GM18951 (cell line): Measurements from ENCODE around the gene RILPL2.
"Not testable (repeated sequence)": the region's sequence is repeated elsewhere in the genome, so short reads cannot be mapped to it uniquely, and the experiment has no call there.

Source experiments
- POLR2A ChIP-seq: IDR thresholded peaks from 4 replicates; pipeline ENCODE4 v1.6.1; 2011; ENCODE audit warnings: mild to moderate bottlenecking; ENCODE audit not compliant: insufficient read length, insufficient read depth; ENCODE audit errors: extremely low read depth
- in situ Hi-C: fragments of 300-500 bp; cut with MboI; formaldehyde crosslinking; loops from one replicate; pipeline ENCODE4 v1.12.0; 2022; ENCODE audit warnings: low sequenced_read_pairs, mixed read lengths, inconsistent platforms; ENCODE audit not compliant: unreplicated experiment

RILPL2 gene

GRCh38 chr12:123469978-123470377, 33.5 kb upstream of the RILPL2 start:
- in situ Hi-C loops = no loop called here
- TF ChIP-seq POLR2A = no peak

- no peak for TF ChIP-seq POLR2A
- in situ Hi-C loops = no loop called here
These were observed 32.3 kb upstream of the RILPL2 start for GRCh38 chr12:123468786-123469185.

GRCh38 chr12:123465084-123465483, 28.6 kb upstream of the RILPL2 start:
- in situ Hi-C loops = no loop called here
- TF ChIP-seq POLR2A = no peak

GRCh38 chr12:123463174-123463573, 26.7 kb upstream of the RILPL2 start:
- in situ Hi-C loops = not testable (repeated sequence)

GRCh38 chr12:123457980-123458779, 21.7 kb upstream of the RILPL2 start, which contains the start of gene SNRNP35:
Gene SNRNP35, plus strand, starts transcription at chr12:123458139. Its CDS starts 7,402 bp downstream, at chr12:123465541.
- TF ChIP-seq POLR2A = peak; percentile 72
- in situ Hi-C loops = no loop called here

- in situ Hi-C loops = no loop called here
- TF ChIP-seq POLR2A = no peak
These were observed 16.7 kb upstream of the RILPL2 start for GRCh38 chr12:123453165-123453564.

GRCh38 chr12:123452276-123452550, 15.7 kb upstream of the RILPL2 start:
- in situ Hi-C loops = not testable (repeated sequence)

GRCh38 chr12:123450636-123451035, 14.2 kb upstream of the RILPL2 start:
- TF ChIP-seq POLR2A = no peak
- in situ Hi-C loops = no loop called here

GRCh38 chr12:123449856-123450255, 13.4 kb upstream of the RILPL2 start:
- TF ChIP-seq POLR2A = no peak
- in situ Hi-C loops = no loop called here

GRCh38 chr12:123449249-123449733, 12.8 kb upstream of the RILPL2 start:
- in situ Hi-C loops = no loop called here
- no peak for TF ChIP-seq POLR2A

GRCh38 chr12:123446333-123446713, 9.8 kb upstream of the RILPL2 start:
- in situ Hi-C loops = no loop called here
- TF ChIP-seq POLR2A = no peak

- no peak for TF ChIP-seq POLR2A
- in situ Hi-C loops = no loop called here
These were observed 9.2 kb upstream of the RILPL2 start for GRCh38 chr12:123445388-123446332.

GRCh38 chr12:123444092-123445026, 7.9 kb upstream of the RILPL2 start:
- TF ChIP-seq POLR2A = no peak
- in situ Hi-C loops = no loop called here
